ENCODE data around the gene ADAM12.

- TF ChIP-seq CTCF (IDR thresholded peaks at IDR 0.05 in 8 of 11, conservative IDR thresholded peaks at IDR 0.05 in 3 of 11) = no peak
- TF ChIP-seq POLR2A (IDR thresholded peaks at IDR 0.05) = no peak
- TF ChIP-seq POLR2AphosphoS5 (IDR thresholded peaks at IDR 0.05) = no peak
Measured at GRCh38 chr10:126004752-126005151, 383.5 kb downstream of the ADAM12 start.

Measured in spleen (tissue), 7 donors.